WTC11 (cell line): ENCODE data around the gene BNC2. TPM values are rescaled to one million over a fixed set of nuclear protein-coding genes. Genes with fewer than 3 reads are reported as not detected.

ENCODE experiments used
- ATAC-seq: fragments of 200-7000 bp; cut with Tn5 transposase; 2 replicates; pipeline ENCODE4 v1.10.0; 2021; ENCODE audit warnings: mild to moderate bottlenecking, moderate library complexity
- CTCF ChIA-PET: fragments of 300-600 bp; sonication (Branson Sonifier 250); formaldehyde crosslinking; loops from one replicate; lab custom pipeline; 2021; ENCODE audit warnings: antibody characterized with exemption; lab: Charles Lee
- POLR2A ChIA-PET: fragments of 350-600 bp; sonication (Branson Sonifier 250); formaldehyde crosslinking; loops from one replicate; lab custom pipeline; 2021; ENCODE audit warnings: antibody characterized with exemption; lab: Charles Lee
- DNase-seq: peaks from one replicate; pipeline ENCODE4 v3.0.0; 2021; ENCODE audit warnings: low spot score
- H3K27ac Mint-ChIP-seq: 2 replicates; pipeline ENCODE4 v1.8.0; 2021; ENCODE audit warnings: mixed read lengths
- H3K27me3 Mint-ChIP-seq: 2 replicates; pipeline ENCODE4 v1.8.0; 2021; ENCODE audit warnings: low read depth, mild to moderate bottlenecking, moderate library complexity, mixed read lengths
- H3K36me3 Mint-ChIP-seq: 2 replicates; pipeline ENCODE4 v1.8.0; 2021; ENCODE audit warnings: mixed read lengths
- H3K4me1 Mint-ChIP-seq: 2 replicates; pipeline ENCODE4 v1.8.0; 2022; ENCODE audit warnings: mixed read lengths
- H3K4me3 Mint-ChIP-seq: 2 replicates; pipeline ENCODE4 v1.8.0; 2021; ENCODE audit warnings: mild to moderate bottlenecking, moderate library complexity, mixed read lengths
- H3K9me3 Mint-ChIP-seq: 2 replicates; pipeline ENCODE4 v1.8.0; 2021; ENCODE audit warnings: mixed read lengths
- ATF6 ChIP-seq: sonication (generic); formaldehyde crosslinking; IDR thresholded peaks from 2 replicates; pipeline ENCODE4 v1.8.1; 2023; ENCODE audit warnings: mild to moderate bottlenecking, missing genetic modification reagents
- ELF4 ChIP-seq: sonication (generic); formaldehyde crosslinking; IDR thresholded peaks from 2 replicates; pipeline ENCODE4 v1.8.1; 2022; ENCODE audit warnings: low read depth, mild to moderate bottlenecking, moderate library complexity, missing genetic modification reagents
- HMGXB4 ChIP-seq: sonication (generic); formaldehyde crosslinking; IDR thresholded peaks from 2 replicates; pipeline ENCODE4 v1.8.1; 2023; ENCODE audit warnings: mild to moderate bottlenecking, moderate library complexity, missing genetic modification reagents
- IRF2 ChIP-seq: sonication (generic); formaldehyde crosslinking; IDR thresholded peaks from 2 replicates; pipeline ENCODE4 v1.8.0; 2022; ENCODE audit warnings: low read depth, missing genetic modification reagents, borderline replicate concordance
- JAZF1 ChIP-seq: fragments of 250-450 bp; sonication (Bioruptor Pico); IDR thresholded peaks from 2 replicates; pipeline ENCODE4 v1.9.0; 2021; ENCODE audit warnings: moderate library complexity, mild to moderate bottlenecking, inconsistent platforms
- KAT7 ChIP-seq: sonication (generic); formaldehyde crosslinking; IDR thresholded peaks from 2 replicates; pipeline ENCODE4 v1.8.1; 2023; ENCODE audit warnings: missing genetic modification reagents, mild to moderate bottlenecking, borderline replicate concordance
- MXD4 ChIP-seq: fragments of 250-450 bp; sonication (Bioruptor Pico); IDR thresholded peaks from 2 replicates; pipeline ENCODE4 v1.8.0; 2021; ENCODE audit warnings: mild to moderate bottlenecking, moderate library complexity, borderline replicate concordance
- NR3C1 ChIP-seq: sonication (generic); formaldehyde crosslinking; conservative IDR thresholded peaks from 2 replicates; pipeline ENCODE4 v1.8.1; 2023; ENCODE audit warnings: low read depth, mild to moderate bottlenecking, missing genetic modification reagents
- PREB ChIP-seq: sonication (generic); formaldehyde crosslinking; IDR thresholded peaks from 2 replicates; pipeline ENCODE4 v1.8.1; 2022; ENCODE audit warnings: mild to moderate bottlenecking, missing genetic modification reagents, moderate library complexity, borderline replicate concordance
- SOX15 ChIP-seq: fragments of 250-450 bp; sonication (Bioruptor Pico); IDR thresholded peaks from 2 replicates; pipeline ENCODE4 v1.9.0; 2021; ENCODE audit warnings: mild to moderate bottlenecking
- TP53 ChIP-seq: sonication (generic); formaldehyde crosslinking; IDR thresholded peaks from 2 replicates; pipeline ENCODE4 v1.8.1; 2023; ENCODE audit warnings: mild to moderate bottlenecking, missing genetic modification reagents
- USF2 ChIP-seq: sonication (generic); formaldehyde crosslinking; IDR thresholded peaks from 2 replicates; pipeline ENCODE4 v1.8.1; 2023; ENCODE audit warnings: mild to moderate bottlenecking, missing genetic modification reagents, moderate library complexity
- ZNF232 ChIP-seq: sonication (generic); formaldehyde crosslinking; IDR thresholded peaks from 2 replicates; pipeline ENCODE4 v1.8.0; 2022; ENCODE audit warnings: mild to moderate bottlenecking, missing genetic modification reagents
- ZNF317 ChIP-seq: sonication (generic); formaldehyde crosslinking; IDR thresholded peaks from 2 replicates; pipeline ENCODE4 v1.8.1; 2023; ENCODE audit warnings: low read depth, mild to moderate bottlenecking, moderate library complexity, missing genetic modification reagents, borderline replicate concordance
- ZNF423 ChIP-seq: fragments of 250-450 bp; sonication (Bioruptor Pico); IDR thresholded peaks from 2 replicates; pipeline ENCODE4 v2.1.2; 2022; ENCODE audit warnings: mild to moderate bottlenecking, moderate library complexity
- ZNF532 ChIP-seq: fragments of 250-450 bp; sonication (Bioruptor Pico); IDR thresholded peaks from 2 replicates; pipeline ENCODE4 v1.9.0; 2021; ENCODE audit warnings: mild to moderate bottlenecking, borderline replicate concordance
- total RNA-seq: library from RNA; stranded (reverse); gene quantifications from 3 replicates; pipeline ENCODE4 v1.2.3, GENCODE V29; 2021
- TF ChIP-seq, protein P1 (sequence below): fragments of 250-450 bp; sonication (Bioruptor Pico); IDR thresholded peaks from 2 replicates; pipeline ENCODE4 v1.9.0; 2021; ENCODE audit warnings: moderate library complexity, mild to moderate bottlenecking, inconsistent platforms, borderline replicate concordance
- TF ChIP-seq, protein P2 (sequence below): sonication (generic); formaldehyde crosslinking; IDR thresholded peaks from 2 replicates; pipeline ENCODE4 v1.8.0; 2023; ENCODE audit warnings: missing genetic modification reagents

BNC2 gene
- total RNA-seq, 1 experiment from 2014 or later, result 33.3 TPM

- H3K9me3 Mint-ChIP-seq, result no peaks in the 10 kb centered on the region
- no peak for DNase-seq
- CTCF ChIA-PET, result no interaction called here
- no peak for TF ChIP-seq JAZF1
- TF ChIP-seq, all 79 proteins: peak for 0
- peaks cover 62% of the 10 kb centered on the region for H3K4me1 Mint-ChIP-seq
- no peak overlapping the region for H3K4me3 Mint-ChIP-seq
- no peak for ATAC-seq
- no peaks in the 10 kb centered on the region for H3K27me3 Mint-ChIP-seq
- H3K36me3 Mint-ChIP-seq, result peaks cover 2% of the 10 kb centered on the region; the same call in 1 of the 2 replicates
- no peak overlapping the region; the same call in 1 of the 2 replicates for H3K27ac Mint-ChIP-seq
- POLR2A ChIA-PET, result no interaction called here
Measured at GRCh38 chr9:16775330-16775729, 95.1 kb downstream of the BNC2 start.

DNA sequence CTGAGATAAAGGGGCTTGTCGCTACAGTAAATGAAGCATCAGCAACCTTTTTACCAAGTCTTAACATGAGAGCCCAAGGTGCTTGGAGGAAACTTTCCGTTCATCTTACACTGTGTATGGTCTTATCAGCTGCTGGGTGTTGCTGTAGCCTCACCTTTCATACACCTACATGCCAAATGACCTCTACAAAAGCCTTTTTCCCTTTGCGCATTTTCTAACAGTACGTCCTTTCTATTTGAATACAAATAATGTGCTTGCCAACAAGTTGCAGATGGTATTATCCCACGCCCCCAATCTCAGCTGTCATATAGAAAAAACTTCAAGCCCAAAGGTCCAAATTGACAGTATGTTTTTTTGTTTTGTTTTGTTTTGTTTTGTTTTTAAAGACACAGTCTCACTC lies 96.9 kb downstream of the BNC2 start:
- ChIA-PET POLR2A (no interaction called here), CTCF (no interaction called here)
- H3K4me1 Mint-ChIP-seq, result peaks cover 76% of the 10 kb centered on the region
- peaks cover 2% of the 10 kb centered on the region; the same call in 1 of the 2 replicates for H3K36me3 Mint-ChIP-seq
- H3K27ac Mint-ChIP-seq, result 0 out of 2 replicates have a peak overlapping the region, but pooled peaks have one; percentile 1
- no peaks in the 10 kb centered on the region for H3K27me3 Mint-ChIP-seq
- H3K4me3 Mint-ChIP-seq, result no peak overlapping the region
- no peaks in the 10 kb centered on the region for H3K9me3 Mint-ChIP-seq
- DNase-seq (no peak), ATAC-seq (no peak)
- TF ChIP-seq PREB (CRISPR knock-in tag) (no peak), ZNF232 (CRISPR knock-in tag) (no peak), SOX15 (no peak), NR3C1 (CRISPR knock-in tag) (no peak), ZNF423 (CRISPR knock-in tag) (no peak)

DNA sequence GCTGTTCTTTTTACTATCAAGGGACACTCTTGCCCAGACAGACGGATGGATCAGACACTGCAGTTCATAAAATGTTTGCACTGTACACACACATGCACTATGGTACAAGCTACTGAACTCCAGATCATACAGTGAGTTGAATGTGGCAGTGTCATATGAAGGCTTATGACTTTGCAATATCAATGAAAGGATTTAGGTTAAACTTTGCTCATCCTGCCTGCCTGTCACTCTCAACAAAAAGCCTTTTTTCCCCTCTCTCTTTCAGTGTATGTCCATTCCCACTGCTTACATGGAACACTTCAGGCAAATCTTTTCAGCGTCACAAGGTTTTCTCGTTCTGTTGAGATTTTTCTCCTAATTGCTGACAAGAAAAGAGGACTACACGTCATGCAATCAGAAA lies 97.4 kb downstream of the BNC2 start:
- CTCF ChIA-PET, result no interaction called here
- POLR2A ChIA-PET, result no interaction called here
- H3K4me1 Mint-ChIP-seq, result peaks cover 76% of the 10 kb centered on the region
- no peak for ATAC-seq
- H3K4me3 Mint-ChIP-seq, result no peak overlapping the region
- H3K27ac Mint-ChIP-seq, result no peak overlapping the region
- H3K9me3 Mint-ChIP-seq, result peaks cover 5% of the 10 kb centered on the region
- H3K27me3 Mint-ChIP-seq, result no peaks in the 10 kb centered on the region
- H3K36me3 Mint-ChIP-seq, result peaks cover 2% of the 10 kb centered on the region; the same call in 1 of the 2 replicates
- no peak for DNase-seq
- no peak for TF ChIP-seq HMGXB4 (CRISPR knock-in tag)
- no peak for TF ChIP-seq TP53 (CRISPR knock-in tag)
- TF ChIP-seq, protein P1, sequence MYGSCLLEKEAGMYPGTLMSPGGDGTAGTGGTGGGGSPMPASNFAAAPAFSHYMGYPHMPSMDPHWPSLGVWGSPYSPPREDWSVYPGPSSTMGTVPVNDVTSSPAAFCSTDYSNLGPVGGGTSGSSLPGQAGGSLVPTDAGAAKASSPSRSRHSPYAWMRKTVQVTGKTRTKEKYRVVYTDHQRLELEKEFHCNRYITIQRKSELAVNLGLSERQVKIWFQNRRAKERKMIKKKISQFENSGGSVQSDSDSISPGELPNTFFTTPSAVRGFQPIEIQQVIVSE (CRISPR knock-in tag), result no peak
- TF ChIP-seq ZNF532 (CRISPR knock-in tag), result no peak
- TF ChIP-seq ELF4 (CRISPR knock-in tag), result no peak
- no peak for TF ChIP-seq USF2 (CRISPR knock-in tag)
- TF ChIP-seq ZNF317 (CRISPR knock-in tag), result no peak
- no peak for TF ChIP-seq KAT7 (CRISPR knock-in tag)
- no peak for TF ChIP-seq IRF2 (CRISPR knock-in tag)
- no peak for TF ChIP-seq ATF6 (CRISPR knock-in tag)
- TF ChIP-seq, protein P2, sequence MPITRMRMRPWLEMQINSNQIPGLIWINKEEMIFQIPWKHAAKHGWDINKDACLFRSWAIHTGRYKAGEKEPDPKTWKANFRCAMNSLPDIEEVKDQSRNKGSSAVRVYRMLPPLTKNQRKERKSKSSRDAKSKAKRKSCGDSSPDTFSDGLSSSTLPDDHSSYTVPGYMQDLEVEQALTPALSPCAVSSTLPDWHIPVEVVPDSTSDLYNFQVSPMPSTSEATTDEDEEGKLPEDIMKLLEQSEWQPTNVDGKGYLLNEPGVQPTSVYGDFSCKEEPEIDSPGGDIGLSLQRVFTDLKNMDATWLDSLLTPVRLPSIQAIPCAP (CRISPR knock-in tag), result no peak
- TF ChIP-seq MXD4 (CRISPR knock-in tag), result no peak
